ENCODE measurements around the gene WIF1. TPM values are rescaled to one million over a fixed set of nuclear protein-coding genes. Genes with fewer than 3 reads are reported as not detected.

Gene WIF1
- total RNA-seq, 4 donors from 2014 or later: 0.95 to 3.5 (median 1.3) TPM; not detected in 1

DNA sequence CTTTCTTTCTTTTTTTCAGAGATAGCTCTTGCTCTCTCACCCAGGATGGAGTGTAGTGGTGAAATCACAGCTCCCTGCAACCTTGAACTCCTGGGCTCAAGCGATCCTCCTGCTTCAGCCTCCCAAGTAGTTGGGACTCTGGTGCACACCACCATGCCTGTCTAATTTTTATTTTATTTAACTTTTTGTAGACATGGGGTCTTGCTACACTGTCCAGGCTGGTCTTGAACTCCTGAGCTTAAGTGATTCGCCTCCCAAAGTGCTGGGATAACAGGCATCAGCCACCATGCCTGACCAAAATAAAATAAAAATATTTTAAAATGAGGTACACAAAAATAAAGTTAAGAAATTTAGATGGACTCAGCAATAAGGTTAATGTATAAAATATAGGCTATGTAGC lies 43.1 kb upstream of the WIF1 start:
- DNase-seq (ENCODE audit: low spot score): no peak
- TF ChIP-seq, protein P1, sequence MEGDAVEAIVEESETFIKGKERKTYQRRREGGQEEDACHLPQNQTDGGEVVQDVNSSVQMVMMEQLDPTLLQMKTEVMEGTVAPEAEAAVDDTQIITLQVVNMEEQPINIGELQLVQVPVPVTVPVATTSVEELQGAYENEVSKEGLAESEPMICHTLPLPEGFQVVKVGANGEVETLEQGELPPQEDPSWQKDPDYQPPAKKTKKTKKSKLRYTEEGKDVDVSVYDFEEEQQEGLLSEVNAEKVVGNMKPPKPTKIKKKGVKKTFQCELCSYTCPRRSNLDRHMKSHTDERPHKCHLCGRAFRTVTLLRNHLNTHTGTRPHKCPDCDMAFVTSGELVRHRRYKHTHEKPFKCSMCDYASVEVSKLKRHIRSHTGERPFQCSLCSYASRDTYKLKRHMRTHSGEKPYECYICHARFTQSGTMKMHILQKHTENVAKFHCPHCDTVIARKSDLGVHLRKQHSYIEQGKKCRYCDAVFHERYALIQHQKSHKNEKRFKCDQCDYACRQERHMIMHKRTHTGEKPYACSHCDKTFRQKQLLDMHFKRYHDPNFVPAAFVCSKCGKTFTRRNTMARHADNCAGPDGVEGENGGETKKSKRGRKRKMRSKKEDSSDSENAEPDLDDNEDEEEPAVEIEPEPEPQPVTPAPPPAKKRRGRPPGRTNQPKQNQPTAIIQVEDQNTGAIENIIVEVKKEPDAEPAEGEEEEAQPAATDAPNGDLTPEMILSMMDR (IDR thresholded peaks at IDR 0.05): no peak
- no peak for ATAC-seq (ENCODE audit: low FRiP score)

DNA sequence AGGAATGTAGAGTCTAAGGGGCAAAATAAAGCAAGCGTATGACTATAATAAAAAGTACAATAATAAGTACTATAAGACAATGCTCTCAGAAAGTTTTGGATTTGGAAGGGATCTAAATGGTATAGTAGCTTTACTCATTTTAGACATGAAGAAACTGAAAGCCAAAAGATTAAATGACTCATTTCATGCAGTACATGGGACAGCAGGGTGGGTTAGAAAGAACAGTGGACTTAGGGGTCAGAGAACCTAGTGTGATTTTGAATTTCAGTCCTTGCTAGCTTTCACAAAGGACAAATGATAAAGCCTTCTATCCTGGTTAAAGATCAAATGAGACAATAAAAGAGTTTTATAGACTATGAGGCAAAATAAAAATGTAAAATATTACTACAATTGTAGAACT lies 41.5 kb upstream of the WIF1 start:
- DNase-seq (ENCODE audit: low spot score): no peak
- TF ChIP-seq, protein P1 (IDR thresholded peaks at IDR 0.05): no peak
- no peak for ATAC-seq (ENCODE audit: low FRiP score)

DNA sequence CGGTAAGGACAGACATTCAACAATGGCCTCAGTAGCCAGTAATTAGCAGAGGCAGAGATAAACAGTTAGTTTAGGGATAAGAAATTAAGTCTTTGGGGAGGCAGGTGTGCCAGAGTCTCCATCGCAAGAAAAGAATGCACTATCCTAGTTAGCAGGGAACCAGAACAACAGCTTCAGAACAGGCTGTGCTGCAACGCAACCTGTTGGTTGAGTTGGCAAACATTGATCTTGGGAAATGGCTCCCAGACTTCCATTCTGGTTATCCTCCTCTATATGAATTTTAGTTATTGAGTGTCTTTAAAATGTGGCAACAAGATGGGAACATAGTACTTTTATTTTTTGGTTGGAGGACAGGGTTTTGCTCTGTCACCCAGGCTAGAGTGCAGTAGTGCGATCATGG lies 36.0 kb upstream of the WIF1 start:
- TF ChIP-seq, protein P1 (IDR thresholded peaks at IDR 0.05): no peak
- ATAC-seq (ENCODE audit: low FRiP score) (no peak), DNase-seq (ENCODE audit: low spot score) (no peak)

DNA sequence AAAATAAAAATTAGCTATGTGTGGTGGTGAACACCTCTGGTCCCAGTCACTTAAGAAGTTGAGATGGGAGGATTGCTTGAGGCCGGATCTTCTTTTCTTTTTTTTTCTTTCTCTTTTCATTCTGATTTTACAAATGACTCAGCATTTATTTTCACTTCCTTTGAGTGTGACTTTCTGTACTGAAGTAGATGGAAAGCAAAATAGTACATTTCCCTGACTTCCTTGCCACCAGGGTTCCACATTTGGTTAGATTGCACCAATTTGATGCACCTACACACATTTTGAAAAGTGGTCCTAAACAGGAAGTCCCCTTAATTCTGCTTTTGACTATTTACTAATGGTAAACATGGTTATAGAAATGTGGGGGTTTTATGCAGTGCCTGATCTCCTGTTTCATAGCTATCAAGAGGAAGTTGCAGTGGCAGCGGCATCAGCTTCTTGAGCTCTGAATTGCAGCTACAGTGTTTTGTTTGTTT lies 35.3 kb upstream of the WIF1 start:
- TF ChIP-seq, protein P1 (IDR thresholded peaks at IDR 0.05): no peak
- ATAC-seq (ENCODE audit: low FRiP score): no peak
- no peak for DNase-seq (ENCODE audit: low spot score)

DNA sequence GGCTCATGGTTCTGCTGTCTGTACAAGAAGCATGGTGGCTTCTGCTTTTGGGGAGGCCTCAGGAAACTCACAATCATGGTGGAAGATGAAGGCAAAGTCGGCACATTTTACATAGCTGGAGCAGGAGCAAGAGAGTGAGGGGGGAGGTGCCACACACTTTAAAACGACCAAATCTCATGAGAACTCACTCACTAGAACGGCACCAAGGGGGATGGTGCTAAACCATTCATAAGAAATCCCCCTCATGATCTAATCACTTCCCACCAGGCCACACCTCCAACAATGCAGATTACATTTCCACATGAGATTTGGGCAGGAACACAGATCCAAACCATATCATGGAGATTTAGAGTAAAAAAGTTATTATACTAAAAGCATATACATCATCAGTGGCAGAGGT lies 34.7 kb upstream of the WIF1 start:
- TF ChIP-seq, protein P1 (IDR thresholded peaks at IDR 0.05): no peak
- ATAC-seq (ENCODE audit: low FRiP score) (no peak), DNase-seq (ENCODE audit: low spot score) (no peak)

DNA sequence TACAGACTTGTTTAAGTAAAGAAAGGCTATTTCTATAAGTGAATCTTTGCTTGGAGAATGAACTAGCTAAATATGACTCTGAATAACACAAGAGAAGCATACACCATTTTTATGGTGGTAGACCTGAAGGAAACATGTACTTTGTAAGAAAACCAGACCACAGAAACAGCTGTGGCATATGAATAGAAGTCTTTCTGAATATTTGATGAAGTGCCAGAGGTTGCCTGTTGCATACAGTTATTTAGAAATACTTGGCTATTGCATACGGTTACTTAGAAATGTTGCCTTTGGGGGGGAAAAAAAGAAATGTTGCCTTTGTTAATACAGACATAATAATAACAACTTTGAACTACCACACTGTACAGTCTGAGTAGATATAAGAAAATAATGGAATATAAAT lies 31.5 kb upstream of the WIF1 start:
- DNase-seq (ENCODE audit: low spot score): no peak
- no peak for ATAC-seq (ENCODE audit: low FRiP score)
- TF ChIP-seq, protein P1 (IDR thresholded peaks at IDR 0.05): no peak

DNA sequence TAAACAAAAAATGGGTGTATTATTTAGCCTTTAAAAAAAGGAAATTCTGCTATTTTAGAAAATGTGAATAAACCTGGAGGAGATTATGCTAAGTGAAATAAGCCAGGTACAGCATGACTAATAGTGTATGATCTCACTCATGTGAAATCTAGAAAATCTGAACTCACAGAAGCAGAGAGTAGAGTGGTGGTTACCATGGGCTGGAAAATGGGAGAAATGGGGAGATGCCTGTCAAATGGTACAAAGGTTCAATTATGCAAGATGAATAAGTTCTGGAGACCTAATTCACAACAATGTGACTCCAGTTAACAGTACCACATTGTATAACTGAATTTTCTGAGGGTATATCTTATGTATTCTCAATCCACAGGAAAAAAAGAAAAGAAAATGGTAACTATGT lies 30.9 kb upstream of the WIF1 start:
- no peak for ATAC-seq (ENCODE audit: low FRiP score)
- TF ChIP-seq, protein P1 (IDR thresholded peaks at IDR 0.05): no peak

More for the DNA sequence above, 30.9 kb upstream of the WIF1 start:
- no peak for DNase-seq (ENCODE audit: low spot score)
